Neural crest cell (in vitro differentiated cells): ENCODE results near the gene RTP5. TPM values are rescaled to one million over a fixed set of nuclear protein-coding genes. Genes with fewer than 3 reads are reported as not detected.

Source experiments
- DNase-seq: peaks from one replicate; pipeline ENCODE4 v3.0.0; 2021; ENCODE audit warnings: low read depth, mixed read lengths, low spot score
- H3K27ac Mint-ChIP-seq: one replicate; pipeline ENCODE4 v1.8.0; 2021; ENCODE audit warnings: mild to moderate bottlenecking, mixed read lengths; ENCODE audit not compliant: unreplicated experiment
- H3K27me3 Mint-ChIP-seq: 2 replicates; pipeline ENCODE4 v1.8.0; 2021; ENCODE audit warnings: low read depth, mild to moderate bottlenecking, mixed read lengths
- H3K36me3 Mint-ChIP-seq: 2 replicates; pipeline ENCODE4 v1.8.0; 2021; ENCODE audit warnings: low read depth, mild to moderate bottlenecking, mixed read lengths
- H3K4me1 Mint-ChIP-seq: 2 replicates; pipeline ENCODE4 v1.8.0; 2021; ENCODE audit warnings: mixed read lengths
- H3K4me3 Mint-ChIP-seq: one replicate; pipeline ENCODE4 v1.8.0; 2021; ENCODE audit warnings: mild to moderate bottlenecking, mixed read lengths
- H3K9me3 Mint-ChIP-seq: 2 replicates; pipeline ENCODE4 v1.8.0; 2021; ENCODE audit warnings: mixed read lengths
- total RNA-seq: library from RNA; stranded (reverse); gene quantifications from 2 replicates; pipeline ENCODE4 v1.2.1, GENCODE V29; 2021
- TF ChIP-seq, protein P1 (sequence below): fragments of 200-600 bp; sonication (generic); conservative IDR thresholded peaks from 2 replicates; pipeline ENCODE4 v1.5.0; 2021; ENCODE audit warnings: antibody characterized with exemption, mild to moderate bottlenecking

Gene RTP5
- total RNA-seq, 1 donor from 2014 or later, result not detected

DNA sequence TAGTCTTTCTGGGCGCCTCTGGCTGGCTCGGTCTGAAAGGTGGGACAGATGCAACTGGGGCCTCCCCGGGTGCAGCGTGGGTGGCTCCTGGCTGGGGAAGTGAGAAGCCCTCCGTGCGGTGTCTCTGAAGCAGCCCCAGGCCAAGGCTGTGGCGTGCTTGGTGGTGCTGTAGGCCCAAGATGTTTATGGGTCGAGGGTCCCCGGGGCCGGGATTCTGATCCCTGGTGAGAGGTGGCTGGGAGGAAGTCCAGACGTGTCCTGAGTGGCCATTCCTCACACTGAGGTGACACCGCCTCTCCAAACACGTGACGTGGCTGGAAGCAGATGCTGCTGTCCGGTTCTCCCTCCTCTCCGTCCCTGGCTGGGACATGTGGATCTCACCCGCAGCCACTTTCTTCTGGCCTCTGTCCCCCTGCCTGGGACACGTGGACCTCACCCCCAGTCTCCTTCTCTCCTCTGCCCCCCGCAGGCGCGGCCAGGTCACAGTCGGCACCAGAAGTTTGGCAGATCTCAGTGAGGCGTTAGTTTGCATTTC is 12.6 kb downstream of the RTP5 start:
- no peaks in the 10 kb centered on the region for H3K9me3 Mint-ChIP-seq
- peak overlapping the region; percentile 71 for H3K4me3 Mint-ChIP-seq
- TF ChIP-seq, protein P1, sequence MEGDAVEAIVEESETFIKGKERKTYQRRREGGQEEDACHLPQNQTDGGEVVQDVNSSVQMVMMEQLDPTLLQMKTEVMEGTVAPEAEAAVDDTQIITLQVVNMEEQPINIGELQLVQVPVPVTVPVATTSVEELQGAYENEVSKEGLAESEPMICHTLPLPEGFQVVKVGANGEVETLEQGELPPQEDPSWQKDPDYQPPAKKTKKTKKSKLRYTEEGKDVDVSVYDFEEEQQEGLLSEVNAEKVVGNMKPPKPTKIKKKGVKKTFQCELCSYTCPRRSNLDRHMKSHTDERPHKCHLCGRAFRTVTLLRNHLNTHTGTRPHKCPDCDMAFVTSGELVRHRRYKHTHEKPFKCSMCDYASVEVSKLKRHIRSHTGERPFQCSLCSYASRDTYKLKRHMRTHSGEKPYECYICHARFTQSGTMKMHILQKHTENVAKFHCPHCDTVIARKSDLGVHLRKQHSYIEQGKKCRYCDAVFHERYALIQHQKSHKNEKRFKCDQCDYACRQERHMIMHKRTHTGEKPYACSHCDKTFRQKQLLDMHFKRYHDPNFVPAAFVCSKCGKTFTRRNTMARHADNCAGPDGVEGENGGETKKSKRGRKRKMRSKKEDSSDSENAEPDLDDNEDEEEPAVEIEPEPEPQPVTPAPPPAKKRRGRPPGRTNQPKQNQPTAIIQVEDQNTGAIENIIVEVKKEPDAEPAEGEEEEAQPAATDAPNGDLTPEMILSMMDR, result no peak
- DNase-seq, result no peak
- peaks cover 28% of the 10 kb centered on the region for H3K4me1 Mint-ChIP-seq
- H3K36me3 Mint-ChIP-seq, result peaks cover 4% of the 10 kb centered on the region
- peak overlapping the region; percentile 86 for H3K27ac Mint-ChIP-seq
- H3K27me3 Mint-ChIP-seq, result peaks cover 3% of the 10 kb centered on the region

DNA sequence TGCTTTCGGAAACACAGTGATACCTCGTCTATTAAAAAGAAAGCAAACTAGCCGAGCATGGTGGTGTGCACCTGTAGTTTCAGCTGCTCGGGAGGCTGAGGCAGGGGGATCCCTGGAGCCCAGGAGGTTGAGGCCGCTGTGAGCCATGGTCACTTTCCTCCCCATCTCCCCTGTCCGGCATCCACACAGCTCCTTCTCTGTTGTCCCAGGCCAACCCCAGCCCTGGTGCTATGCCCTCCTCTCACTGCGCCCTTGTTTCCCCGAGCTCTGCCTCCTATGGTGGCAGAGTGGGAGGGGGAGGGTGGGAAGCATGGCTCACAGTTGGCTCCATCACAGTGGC is 15.4 kb downstream of the RTP5 start:
- Mint-ChIP-seq H3K4me3 (no peak overlapping the region), H3K27me3 (peaks cover 3% of the 10 kb centered on the region)
- TF ChIP-seq, protein P1, result no peak

DNA sequence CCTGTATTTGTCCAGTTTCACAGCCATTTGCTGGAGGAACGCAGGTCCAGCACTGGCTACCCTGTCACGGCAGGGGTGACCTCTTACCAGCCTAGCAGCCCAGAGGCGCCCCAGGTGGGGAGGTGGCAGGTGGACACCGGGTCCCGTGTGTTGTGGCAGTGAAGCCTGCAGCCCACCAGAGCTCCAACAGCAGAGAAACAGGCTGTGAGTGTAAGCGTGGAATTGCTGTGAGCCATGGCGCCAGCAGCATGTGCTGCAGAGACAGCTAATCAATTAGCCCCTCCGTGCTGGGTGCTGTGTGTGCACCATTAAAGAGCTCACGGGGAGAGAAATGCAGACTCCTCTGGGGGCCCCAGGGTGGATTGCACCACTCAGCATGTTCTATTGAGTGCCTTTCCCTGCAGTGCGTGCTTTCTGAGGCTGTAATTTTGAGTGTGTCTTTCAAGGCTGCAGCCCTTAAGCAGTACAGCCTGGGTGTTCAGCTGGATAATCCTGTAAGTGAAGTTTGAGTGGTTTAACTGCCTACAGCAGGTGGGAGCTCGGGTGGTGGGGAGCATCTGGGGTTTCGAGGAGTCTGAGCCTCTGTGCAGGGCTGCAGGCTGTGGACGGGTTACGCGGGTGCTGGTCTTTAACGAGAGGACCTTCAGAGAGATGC is 15.9 kb downstream of the RTP5 start:
- peaks cover 35% of the 10 kb centered on the region for H3K4me1 Mint-ChIP-seq
- H3K36me3 Mint-ChIP-seq, result peaks cover 9% of the 10 kb centered on the region
- H3K27ac Mint-ChIP-seq, result no peak overlapping the region
- TF ChIP-seq, protein P1, result no peak
- no peak overlapping the region for H3K4me3 Mint-ChIP-seq
- DNase-seq, result no peak
- peaks cover 3% of the 10 kb centered on the region for H3K27me3 Mint-ChIP-seq
- H3K9me3 Mint-ChIP-seq, result no peaks in the 10 kb centered on the region

More for the DNA sequence above, 15.4 kb downstream of the RTP5 start:
- Mint-ChIP-seq H3K4me1 (peaks cover 35% of the 10 kb centered on the region), H3K9me3 (no peaks in the 10 kb centered on the region), H3K36me3 (peaks cover 9% of the 10 kb centered on the region), H3K27ac (no peak overlapping the region)
- DNase-seq, result no peak

DNA sequence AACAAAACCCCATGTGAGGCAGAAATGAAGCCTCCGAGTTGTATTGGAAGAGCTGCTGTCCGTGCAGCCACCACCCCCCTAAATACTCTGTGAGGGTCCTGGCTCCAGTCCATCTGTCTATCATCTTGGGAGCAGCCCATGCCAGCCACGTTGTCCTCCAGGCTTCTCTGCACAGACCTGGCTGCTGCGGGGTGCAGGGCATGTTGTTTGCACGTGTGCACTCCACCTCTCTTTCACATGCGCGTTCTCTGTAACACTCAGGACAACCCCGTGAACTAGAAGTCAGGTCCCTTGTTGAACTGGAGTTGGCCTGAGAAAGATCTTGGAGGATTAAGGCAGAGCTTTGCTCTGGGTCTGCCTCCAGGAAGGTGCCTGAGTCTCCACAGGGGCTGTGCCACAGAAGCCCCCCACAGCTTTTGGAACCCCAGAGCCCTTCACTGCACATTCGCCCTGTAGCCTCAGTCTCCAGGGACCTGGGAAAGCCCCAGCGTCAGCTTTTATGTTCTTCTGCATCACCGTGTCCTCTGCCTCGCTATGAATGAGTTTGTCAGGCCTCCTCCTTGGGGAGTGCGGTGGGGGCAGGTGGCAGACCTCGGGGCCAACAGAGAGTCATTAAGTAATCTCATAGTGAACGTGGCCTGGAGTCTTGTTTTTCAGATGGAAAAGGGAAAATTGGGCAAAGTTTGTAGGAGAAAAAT is 16.6 kb downstream of the RTP5 start:
- Mint-ChIP-seq H3K4me1 (peaks cover 30% of the 10 kb centered on the region), H3K4me3 (peak overlapping the region; percentile 47), H3K36me3 (peaks cover 9% of the 10 kb centered on the region), H3K27ac (no peak overlapping the region), H3K9me3 (no peaks in the 10 kb centered on the region), H3K27me3 (peaks cover 3% of the 10 kb centered on the region)
- no peak for DNase-seq
- TF ChIP-seq, protein P1, result no peak

DNA sequence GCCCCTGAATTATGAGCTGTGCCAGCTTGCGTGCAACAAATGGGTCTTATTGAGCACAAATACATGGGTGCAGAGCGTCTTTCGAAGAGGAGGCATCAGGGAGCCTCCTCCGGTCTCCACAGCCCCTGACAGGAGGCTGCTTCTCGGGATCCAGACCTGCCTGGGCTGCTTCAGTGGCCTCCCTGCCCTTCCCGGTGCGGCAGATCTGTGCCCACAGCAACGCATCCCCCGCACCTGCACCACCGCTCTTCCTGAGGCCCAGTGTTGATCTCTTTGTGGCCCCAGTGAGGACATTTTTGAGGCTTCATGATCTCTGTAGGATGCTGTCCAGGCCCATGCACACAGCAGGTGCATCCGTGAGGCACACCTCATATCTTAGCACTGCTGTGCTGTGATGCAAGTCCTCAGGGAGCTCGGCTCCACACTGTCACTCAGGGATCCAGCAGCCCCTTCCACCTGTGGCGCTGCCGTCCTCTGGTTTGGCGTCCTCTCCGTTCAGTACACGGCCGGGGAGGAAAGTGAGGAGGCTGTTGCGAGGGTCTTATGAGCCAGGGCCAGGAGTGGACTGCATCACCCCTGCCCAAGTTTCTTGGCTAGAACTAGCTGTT is 17.4 kb downstream of the RTP5 start:
- H3K27me3 Mint-ChIP-seq, result no peaks in the 10 kb centered on the region
- H3K9me3 Mint-ChIP-seq, result no peaks in the 10 kb centered on the region
- H3K4me3 Mint-ChIP-seq, result no peak overlapping the region
- no peak overlapping the region for H3K27ac Mint-ChIP-seq
- DNase-seq, result no peak
- TF ChIP-seq, protein P1, result no peak
- H3K4me1 Mint-ChIP-seq, result peaks cover 29% of the 10 kb centered on the region
- H3K36me3 Mint-ChIP-seq, result peaks cover 9% of the 10 kb centered on the region
